NT2/D1 (cell line): ENCODE results near the gene CBX2.

ENCODE experiments used
- SUZ12 ChIP-seq: IDR thresholded peaks from 2 replicates; pipeline ENCODE4 v1.6.1; 2011; ENCODE audit not compliant: insufficient read length, insufficient read depth; ENCODE audit errors: extremely low read depth
- YY1 ChIP-seq: IDR thresholded peaks from 2 replicates; pipeline ENCODE4 v1.6.1; 2011; ENCODE audit not compliant: insufficient read length, insufficient read depth
- ZNF274 ChIP-seq: IDR thresholded peaks from 2 replicates; pipeline ENCODE4 v1.6.1; 2011; ENCODE audit warnings: mild to moderate bottlenecking, low read depth, low read length

DNA sequence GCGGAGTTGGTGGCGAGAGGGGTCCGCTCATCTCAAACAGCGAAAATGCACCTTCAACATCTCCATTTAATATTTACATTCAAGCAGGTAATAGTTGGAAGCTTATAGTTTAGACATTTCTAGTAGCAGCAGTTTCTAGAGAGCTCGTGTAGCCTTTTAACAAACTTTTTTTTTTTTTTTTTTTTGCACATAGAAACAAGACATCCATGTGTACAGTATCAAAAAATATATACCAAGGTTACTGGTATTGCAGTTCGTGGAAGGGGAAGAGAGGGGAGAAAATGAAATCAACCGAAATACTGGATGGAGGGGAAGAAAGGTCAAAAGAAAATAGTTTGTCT, 55.1 kb downstream of the CBX2 start:
- TF ChIP-seq ZNF274, result no peak
- no peak for TF ChIP-seq YY1
- no peak for TF ChIP-seq SUZ12
